Measurements from ENCODE around the gene MYO9B. TPM values are rescaled to one million over a fixed set of nuclear protein-coding genes. Genes with fewer than 3 reads are reported as not detected.

Gene MYO9B
- total RNA-seq, 6 experiments from 2014 or later, result 25.4 to 38.7 (median 36.0) TPM

DNA sequence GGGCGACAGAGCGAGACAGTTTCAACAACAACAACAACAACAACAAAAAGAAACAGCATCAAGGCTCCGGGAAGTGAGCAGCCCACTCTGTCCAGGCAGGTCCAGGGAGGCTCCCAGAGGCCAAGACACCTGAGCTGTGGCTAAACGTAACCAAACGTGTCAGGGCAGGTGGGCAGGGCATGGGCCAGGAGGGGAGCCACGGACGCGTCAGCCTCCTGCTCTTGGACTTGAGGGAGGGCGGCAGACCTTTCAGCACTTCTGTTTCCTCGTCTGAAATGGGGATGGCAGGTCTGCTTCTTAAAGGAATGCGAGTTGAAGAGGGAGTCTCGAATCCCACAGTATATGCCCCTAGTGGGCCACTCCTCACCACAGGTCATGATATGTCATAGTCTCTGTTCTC lies 53.8 kb downstream of the MYO9B start:
- TF ChIP-seq, protein P1, sequence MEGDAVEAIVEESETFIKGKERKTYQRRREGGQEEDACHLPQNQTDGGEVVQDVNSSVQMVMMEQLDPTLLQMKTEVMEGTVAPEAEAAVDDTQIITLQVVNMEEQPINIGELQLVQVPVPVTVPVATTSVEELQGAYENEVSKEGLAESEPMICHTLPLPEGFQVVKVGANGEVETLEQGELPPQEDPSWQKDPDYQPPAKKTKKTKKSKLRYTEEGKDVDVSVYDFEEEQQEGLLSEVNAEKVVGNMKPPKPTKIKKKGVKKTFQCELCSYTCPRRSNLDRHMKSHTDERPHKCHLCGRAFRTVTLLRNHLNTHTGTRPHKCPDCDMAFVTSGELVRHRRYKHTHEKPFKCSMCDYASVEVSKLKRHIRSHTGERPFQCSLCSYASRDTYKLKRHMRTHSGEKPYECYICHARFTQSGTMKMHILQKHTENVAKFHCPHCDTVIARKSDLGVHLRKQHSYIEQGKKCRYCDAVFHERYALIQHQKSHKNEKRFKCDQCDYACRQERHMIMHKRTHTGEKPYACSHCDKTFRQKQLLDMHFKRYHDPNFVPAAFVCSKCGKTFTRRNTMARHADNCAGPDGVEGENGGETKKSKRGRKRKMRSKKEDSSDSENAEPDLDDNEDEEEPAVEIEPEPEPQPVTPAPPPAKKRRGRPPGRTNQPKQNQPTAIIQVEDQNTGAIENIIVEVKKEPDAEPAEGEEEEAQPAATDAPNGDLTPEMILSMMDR (IDR thresholded peaks at IDR 0.05), result no peak
- TF ChIP-seq POLR2A (IDR thresholded peaks at IDR 0.05), result no peak
- intact Hi-C loops (cut with DNase I), result no loop called here
- 76% methylated on average over 11 of the region's 12 CpGs for WGBS (ENCODE audit: insufficient coverage, low coverage, low lambda C conversion rate, missing lambda C conversion rate)
- Histone ChIP-seq H3K4me1 (peaks cover 0 to 23% (median 2%) of the 10 kb centered on the region in 4 donors), H3K36me3 (no peaks in the 10 kb centered on the region), H3K27me3 (no peaks in the 10 kb centered on the region), H3K9me3 (no peaks in the 10 kb centered on the region), H3K4me3 (no peak overlapping the region), H3K27ac (peak overlapping the region in 1 of 3 donors; percentile 68)
- ATAC-seq (no peak), DNase-seq (no peak)

DNA sequence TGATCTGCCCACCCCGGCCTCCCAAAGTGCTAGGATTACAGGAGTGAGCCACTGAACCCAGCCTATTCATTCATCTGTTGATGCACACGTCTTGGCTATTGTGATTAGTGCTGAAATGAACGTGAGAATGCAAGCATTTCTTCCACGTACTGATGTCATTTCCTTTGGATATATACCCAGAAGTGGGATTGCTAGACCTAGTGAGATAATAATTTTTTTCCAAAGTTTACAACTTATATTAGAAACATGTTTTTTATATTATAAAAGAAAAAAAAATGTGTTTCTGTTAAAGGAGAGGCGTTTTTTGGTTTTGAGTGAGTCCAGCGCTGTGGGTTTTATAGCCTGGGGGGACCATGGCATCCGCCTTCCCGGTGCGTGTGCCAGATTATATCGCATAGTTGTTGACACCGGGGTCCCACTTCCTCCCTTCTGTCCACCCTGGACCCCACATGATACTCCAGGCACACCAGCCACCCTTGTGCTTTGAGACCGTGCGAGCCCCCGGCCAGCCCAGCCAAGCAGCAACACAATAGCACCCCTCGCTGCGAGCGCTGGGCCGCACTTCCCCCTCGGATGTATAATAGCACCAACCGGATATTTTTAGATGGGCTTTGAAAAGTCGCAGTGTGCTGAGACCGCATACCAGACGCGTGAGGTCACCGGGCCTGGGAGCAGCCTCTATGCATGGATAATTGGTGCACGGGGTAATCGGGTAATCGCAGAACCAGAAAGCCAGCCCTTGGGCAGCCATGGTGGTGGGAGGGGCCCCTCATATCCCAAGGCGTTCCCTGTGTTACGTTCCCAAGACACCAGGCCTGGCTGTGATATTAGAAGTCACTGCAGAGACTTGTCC lies 59.6 kb downstream of the MYO9B start:
- H3K4me3 ChIP-seq, result no peak overlapping the region
- H3K36me3 ChIP-seq, result no peaks in the 10 kb centered on the region
- peaks cover 0 to 57% (median 15%) of the 10 kb centered on the region in 4 donors for H3K4me1 ChIP-seq
- intact Hi-C loops (cut with DNase I), result no loop called here
- no peaks in the 10 kb centered on the region for H3K27me3 ChIP-seq
- 63% methylated on average over 22 of the region's 30 CpGs for WGBS (ENCODE audit: insufficient coverage, low coverage, low lambda C conversion rate, missing lambda C conversion rate)
- H3K9me3 ChIP-seq, result no peaks in the 10 kb centered on the region
- peak overlapping the region; percentile 60 to 80 (median 65) for H3K27ac ChIP-seq
- TF ChIP-seq POLR2A (IDR thresholded peaks at IDR 0.05), result no peak
- TF ChIP-seq, protein P1 (IDR thresholded peaks at IDR 0.05), result no peak
- peak; percentile 33 to 64 (median 46) for ATAC-seq
- DNase-seq, result peak; percentile 70 to 79 (median 74)

DNA sequence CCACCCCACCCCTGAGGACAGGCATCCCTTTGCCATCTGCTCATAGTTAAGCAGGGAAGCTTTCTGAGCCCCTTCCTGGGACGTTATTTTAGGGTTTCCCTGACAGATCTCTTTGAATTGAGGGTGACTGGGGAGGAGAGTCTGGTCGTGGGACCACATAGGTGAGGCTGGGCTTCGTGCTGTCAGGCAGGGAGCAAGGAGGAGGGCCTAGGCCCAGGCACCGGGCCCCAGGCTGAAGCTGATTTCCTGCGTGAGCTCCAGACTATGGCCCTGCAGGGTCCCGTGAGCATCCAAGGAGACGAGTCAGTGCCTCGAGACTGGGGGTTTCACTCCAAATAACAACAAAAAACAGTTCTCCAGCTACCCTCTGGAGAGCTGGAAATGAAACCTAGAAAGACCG lies 60.4 kb downstream of the MYO9B start:
- peaks cover 0 to 57% (median 16%) of the 10 kb centered on the region in 4 donors for H3K4me1 ChIP-seq
- H3K4me3 ChIP-seq, result no peak overlapping the region
- TF ChIP-seq, protein P1 (IDR thresholded peaks at IDR 0.05), result no peak
- no peak for TF ChIP-seq POLR2A (IDR thresholded peaks at IDR 0.05)
- WGBS (ENCODE audit: insufficient coverage, low coverage, low lambda C conversion rate, missing lambda C conversion rate), result 66% methylated on average over 8 of the region's 9 CpGs
- H3K27ac ChIP-seq, result peak overlapping the region; percentile 60 to 80 (median 65)
- intact Hi-C loops (cut with DNase I), result no loop called here
- ATAC-seq (no peak), DNase-seq (no peak)
- no peaks in the 10 kb centered on the region for H3K27me3 ChIP-seq
- no peaks in the 10 kb centered on the region for H3K36me3 ChIP-seq
- no peaks in the 10 kb centered on the region for H3K9me3 ChIP-seq

DNA sequence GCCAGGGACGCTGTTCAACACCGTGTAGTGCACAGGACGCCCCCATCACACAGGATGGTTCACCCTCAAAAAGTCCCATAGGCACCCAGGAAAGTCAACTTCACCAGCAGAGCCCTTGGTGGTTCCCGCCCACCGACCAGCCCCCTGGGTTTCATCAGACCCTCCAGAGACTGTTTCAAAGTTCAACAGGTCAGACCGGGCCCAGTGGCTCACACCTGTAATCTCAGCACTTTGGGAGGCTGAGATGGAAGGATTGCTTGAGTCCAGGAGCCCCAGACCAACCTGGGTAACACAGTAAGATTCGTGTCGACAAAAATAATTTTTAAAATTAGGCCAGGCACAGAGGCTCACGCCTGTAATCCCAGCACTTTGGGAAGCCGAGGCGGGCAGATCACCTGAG lies 61.0 kb downstream of the MYO9B start:
- DNase-seq (no peak), ATAC-seq (no peak)
- Histone ChIP-seq H3K4me3 (no peak overlapping the region), H3K27me3 (no peaks in the 10 kb centered on the region), H3K9me3 (no peaks in the 10 kb centered on the region), H3K4me1 (peaks cover 0 to 53% (median 16%) of the 10 kb centered on the region in 4 donors), H3K36me3 (no peaks in the 10 kb centered on the region), H3K27ac (peak overlapping the region in 1 of 3 donors; percentile 80)
- WGBS (ENCODE audit: insufficient coverage, low coverage, low lambda C conversion rate, missing lambda C conversion rate), result no CpG with 5 or more reads among the region's 11 CpGs
- TF ChIP-seq POLR2A (IDR thresholded peaks at IDR 0.05), result no peak
- TF ChIP-seq, protein P1 (IDR thresholded peaks at IDR 0.05), result no peak
- intact Hi-C loops (cut with DNase I), result no loop called here

Data from right lobe of liver (tissue), 6 donors.